Measurements from ENCODE around the gene DCXR. TPM values are rescaled to one million over a fixed set of nuclear protein-coding genes. Genes with fewer than 3 reads are reported as not detected.

Gene DCXR
- total RNA-seq, 2 donors from 2014 or later = 63.1 to 91.0 TPM

DNA sequence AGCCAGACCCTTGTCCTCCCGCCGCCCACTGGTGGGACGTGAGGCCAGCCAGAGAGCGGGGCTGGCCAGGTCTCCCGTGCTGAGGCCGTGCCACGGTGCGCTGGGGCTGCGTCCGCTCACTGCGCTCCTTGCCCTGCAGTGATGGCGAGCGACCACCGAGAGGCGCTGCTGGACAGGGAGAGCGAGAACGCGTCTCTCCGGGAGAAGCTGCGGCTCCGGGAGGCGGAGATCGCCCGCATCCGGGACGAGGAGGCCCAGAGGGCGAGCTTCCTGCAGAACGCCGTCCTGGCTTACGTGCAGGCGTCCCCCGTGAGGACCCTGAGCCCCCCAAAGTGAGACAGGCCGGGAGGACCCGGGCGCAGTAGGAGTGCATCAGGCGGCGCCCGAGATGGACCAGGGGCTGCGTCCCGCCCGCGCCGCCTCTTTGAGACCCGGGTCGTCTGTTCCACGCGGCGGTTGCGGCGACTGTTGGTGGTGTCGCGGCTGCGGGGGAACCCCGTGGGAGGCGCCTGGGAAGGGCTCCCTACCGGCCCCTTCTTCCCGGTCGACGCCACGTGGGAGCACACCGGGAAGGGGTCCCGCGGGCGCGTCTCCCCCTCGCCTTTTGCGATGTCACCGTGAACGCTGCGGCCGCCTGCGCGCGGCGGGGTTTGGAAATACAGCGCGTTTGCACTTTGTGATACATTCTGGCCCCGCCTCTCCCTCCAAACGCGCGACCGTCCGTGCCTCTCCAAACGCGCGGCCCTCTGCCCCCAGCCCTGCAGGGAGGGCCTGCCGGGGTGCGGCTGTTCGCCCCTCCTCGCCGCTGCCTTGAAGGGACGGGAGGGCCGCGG is 6.8 kb downstream of the DCXR start:
- H3K9me3 Mint-ChIP-seq = no peaks in the 10 kb centered on the region
- no peaks in the 10 kb centered on the region for H3K27me3 Mint-ChIP-seq
- ATAC-seq (replicated peaks) = peak; percentile 83
- peak overlapping the region; percentile 73 for H3K4me3 Mint-ChIP-seq
- peaks cover 8% of the 10 kb centered on the region for H3K4me1 Mint-ChIP-seq
- H3K27ac Mint-ChIP-seq = no peak overlapping the region
- no peaks in the 10 kb centered on the region for H3K36me3 Mint-ChIP-seq (ENCODE audit: low read depth)

DNA sequence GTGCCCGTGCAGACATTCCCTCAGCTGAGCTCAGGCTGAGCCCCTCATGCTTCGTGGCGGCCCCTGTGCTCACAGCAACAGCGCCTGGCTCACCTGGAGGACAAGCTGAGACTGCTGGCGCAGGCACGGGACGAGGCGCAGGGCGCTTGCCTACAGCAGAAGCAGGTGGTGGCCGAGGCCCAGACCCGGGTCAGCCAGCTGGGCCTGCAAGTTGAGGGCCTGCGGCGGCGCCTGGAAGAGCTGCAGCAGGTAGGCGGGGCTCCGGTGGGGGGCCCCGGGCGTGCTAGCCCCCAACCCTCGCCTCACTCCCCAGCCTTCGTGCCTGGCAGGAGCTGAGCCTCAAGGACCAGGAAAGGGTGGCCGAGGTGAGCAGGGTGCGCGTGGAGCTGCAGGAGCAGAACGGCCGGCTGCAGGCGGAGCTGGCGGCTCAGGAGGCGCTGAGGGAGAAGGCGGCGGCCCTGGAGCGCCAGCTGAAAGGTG is 7.5 kb downstream of the DCXR start:
- no peaks in the 10 kb centered on the region for H3K36me3 Mint-ChIP-seq (ENCODE audit: low read depth)
- H3K4me3 Mint-ChIP-seq = peak overlapping the region; percentile 73
- no peaks in the 10 kb centered on the region for H3K27me3 Mint-ChIP-seq
- ATAC-seq (replicated peaks) = peak; percentile 1
- H3K4me1 Mint-ChIP-seq = peaks cover 4% of the 10 kb centered on the region
- H3K27ac Mint-ChIP-seq = no peak overlapping the region
- no peaks in the 10 kb centered on the region for H3K9me3 Mint-ChIP-seq

DNA sequence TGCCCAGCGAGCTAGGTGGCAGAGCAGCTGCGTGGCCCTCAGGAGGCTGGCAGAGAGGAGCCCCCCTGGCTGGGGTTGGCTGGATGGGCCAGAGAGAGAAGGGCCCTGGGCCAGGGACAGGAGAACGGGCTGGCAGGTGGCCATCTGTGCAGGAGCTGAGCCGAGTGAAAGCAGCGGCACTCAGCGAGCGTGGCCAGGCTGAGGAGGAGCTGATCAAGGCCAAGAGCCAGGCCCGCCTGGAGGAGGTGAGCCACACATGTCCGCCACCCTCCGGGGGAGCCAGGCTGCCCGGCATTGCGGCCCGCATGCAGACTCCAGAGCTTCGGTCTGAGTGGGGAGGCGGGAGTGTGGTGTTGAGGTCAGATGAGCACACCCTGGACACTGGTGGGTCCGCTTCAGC is 8.1 kb downstream of the DCXR start:
- Mint-ChIP-seq H3K27me3 (no peaks in the 10 kb centered on the region), H3K9me3 (no peaks in the 10 kb centered on the region), H3K4me3 (peak overlapping the region; percentile 60), H3K36me3 (ENCODE audit: low read depth) (no peaks in the 10 kb centered on the region), H3K27ac (no peak overlapping the region), H3K4me1 (peaks cover 4% of the 10 kb centered on the region)
- no peak for ATAC-seq (replicated peaks)

DNA sequence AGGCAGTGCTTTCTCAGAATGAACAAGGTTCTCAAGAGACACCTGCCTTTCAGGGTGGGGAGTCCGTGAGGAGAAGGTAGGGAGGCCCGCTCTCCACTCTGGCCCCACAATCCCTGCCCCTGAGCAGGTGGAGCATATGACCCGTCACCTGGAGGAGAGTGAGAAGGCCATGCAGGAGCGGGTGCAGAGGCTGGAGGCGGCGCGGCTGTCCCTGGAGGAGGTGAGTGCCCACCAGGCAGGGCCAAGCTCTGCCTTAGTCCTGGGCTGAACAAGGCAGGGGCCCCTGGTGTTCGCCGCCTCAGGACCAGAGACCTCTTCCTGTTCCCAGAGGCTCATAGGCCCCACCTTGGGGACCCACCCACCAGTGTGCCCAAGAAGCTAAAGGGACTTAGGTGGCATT is 8.5 kb downstream of the DCXR start:
- peaks cover 4% of the 10 kb centered on the region for H3K4me1 Mint-ChIP-seq
- ATAC-seq (replicated peaks) = no peak
- H3K4me3 Mint-ChIP-seq = no peak overlapping the region
- no peak overlapping the region for H3K27ac Mint-ChIP-seq
- no peaks in the 10 kb centered on the region for H3K36me3 Mint-ChIP-seq (ENCODE audit: low read depth)
- no peaks in the 10 kb centered on the region for H3K27me3 Mint-ChIP-seq
- no peaks in the 10 kb centered on the region for H3K9me3 Mint-ChIP-seq

DNA sequence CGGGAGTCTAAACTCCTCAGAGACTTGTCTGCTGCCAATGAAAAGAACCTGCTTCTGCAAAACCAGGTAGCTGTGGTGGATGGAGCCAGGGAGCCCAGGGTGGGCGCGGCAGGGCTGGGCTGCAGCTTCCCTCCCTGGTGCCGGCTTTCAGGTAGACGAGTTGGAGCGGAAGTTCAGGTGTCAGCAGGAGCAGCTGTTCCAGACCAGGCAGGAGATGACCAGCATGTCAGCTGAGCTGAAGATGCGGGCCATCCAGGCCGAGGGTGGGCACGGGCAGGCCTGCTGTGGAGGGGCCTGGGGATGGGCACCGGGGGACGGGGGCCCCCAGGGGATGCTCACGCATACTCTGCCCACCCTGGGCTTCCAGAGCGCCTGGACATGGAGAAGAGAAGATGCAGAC is 9.3 kb downstream of the DCXR start:
- H3K4me3 Mint-ChIP-seq = no peak overlapping the region
- H3K27me3 Mint-ChIP-seq = no peaks in the 10 kb centered on the region
- H3K9me3 Mint-ChIP-seq = no peaks in the 10 kb centered on the region
- peaks cover 4% of the 10 kb centered on the region for H3K4me1 Mint-ChIP-seq
- H3K36me3 Mint-ChIP-seq (ENCODE audit: low read depth) = no peaks in the 10 kb centered on the region
- no peak overlapping the region for H3K27ac Mint-ChIP-seq
- no peak for ATAC-seq (replicated peaks)

DNA sequence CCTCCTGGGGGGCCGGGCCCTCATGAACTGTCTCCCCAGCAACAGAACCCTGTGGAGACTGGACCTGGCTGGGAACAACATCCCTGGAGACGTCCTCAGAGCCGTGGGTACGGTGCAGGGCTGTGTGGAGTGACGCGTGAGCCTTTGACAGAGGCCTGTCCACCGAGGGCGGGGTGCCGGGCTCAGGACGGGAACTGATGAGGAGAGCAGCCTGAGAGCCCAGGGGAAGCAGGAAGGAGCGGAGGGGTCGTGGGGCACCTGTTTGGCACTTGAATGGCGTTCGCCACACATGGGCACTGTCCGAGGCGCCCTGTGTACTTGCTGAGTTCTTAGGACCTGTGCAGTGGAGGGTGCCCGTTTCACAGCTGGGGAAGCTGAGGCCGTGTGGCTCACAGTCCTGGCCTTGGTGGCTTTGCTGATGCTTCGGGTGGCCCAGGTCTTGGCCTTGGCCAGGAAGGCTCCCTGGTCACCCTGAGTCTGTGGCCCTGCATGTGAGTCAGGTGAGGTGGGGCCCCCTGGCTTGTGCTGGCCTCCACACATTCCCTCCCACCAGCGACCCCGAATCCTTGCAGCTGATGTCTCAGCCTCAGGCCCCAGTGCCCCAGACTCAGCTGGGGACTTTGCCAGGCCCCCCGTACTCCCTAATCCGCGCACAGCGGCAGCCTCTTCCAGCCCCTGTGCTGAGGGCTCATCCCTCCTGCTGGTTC is 11.9 kb downstream of the DCXR start:
- no peak for ATAC-seq (replicated peaks)
- H3K9me3 Mint-ChIP-seq = no peaks in the 10 kb centered on the region
- no peaks in the 10 kb centered on the region for H3K27me3 Mint-ChIP-seq
- H3K27ac Mint-ChIP-seq = no peak overlapping the region
- H3K4me1 Mint-ChIP-seq = peaks cover 4% of the 10 kb centered on the region
- peaks cover 6% of the 10 kb centered on the region for H3K36me3 Mint-ChIP-seq (ENCODE audit: low read depth)
- no peak overlapping the region for H3K4me3 Mint-ChIP-seq

DNA sequence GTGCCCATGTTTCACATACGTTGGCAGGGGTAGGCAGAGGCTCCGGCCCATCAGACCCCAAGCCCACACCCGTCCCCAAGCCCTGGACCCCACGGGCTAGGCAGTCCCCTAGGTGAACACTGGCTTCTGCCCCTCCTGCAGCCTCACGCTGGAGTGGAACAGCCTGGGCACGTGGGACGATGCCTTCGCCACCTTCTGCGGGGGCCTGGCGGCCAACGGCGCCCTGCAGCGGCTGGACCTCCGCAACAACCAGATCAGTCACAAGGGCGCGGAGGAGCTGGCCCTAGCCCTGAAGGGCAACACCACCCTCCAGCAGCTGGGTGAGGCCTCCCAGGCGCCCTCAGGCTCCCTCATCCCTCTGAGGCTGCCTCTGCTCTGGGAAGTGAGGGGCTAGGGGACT is 12.6 kb downstream of the DCXR start:
- peaks cover 6% of the 10 kb centered on the region for H3K36me3 Mint-ChIP-seq (ENCODE audit: low read depth)
- no peaks in the 10 kb centered on the region for H3K27me3 Mint-ChIP-seq
- no peak overlapping the region for H3K4me3 Mint-ChIP-seq
- peaks cover 4% of the 10 kb centered on the region for H3K4me1 Mint-ChIP-seq
- no peak for ATAC-seq (replicated peaks)
- no peaks in the 10 kb centered on the region for H3K9me3 Mint-ChIP-seq
- H3K27ac Mint-ChIP-seq = no peak overlapping the region

DNA sequence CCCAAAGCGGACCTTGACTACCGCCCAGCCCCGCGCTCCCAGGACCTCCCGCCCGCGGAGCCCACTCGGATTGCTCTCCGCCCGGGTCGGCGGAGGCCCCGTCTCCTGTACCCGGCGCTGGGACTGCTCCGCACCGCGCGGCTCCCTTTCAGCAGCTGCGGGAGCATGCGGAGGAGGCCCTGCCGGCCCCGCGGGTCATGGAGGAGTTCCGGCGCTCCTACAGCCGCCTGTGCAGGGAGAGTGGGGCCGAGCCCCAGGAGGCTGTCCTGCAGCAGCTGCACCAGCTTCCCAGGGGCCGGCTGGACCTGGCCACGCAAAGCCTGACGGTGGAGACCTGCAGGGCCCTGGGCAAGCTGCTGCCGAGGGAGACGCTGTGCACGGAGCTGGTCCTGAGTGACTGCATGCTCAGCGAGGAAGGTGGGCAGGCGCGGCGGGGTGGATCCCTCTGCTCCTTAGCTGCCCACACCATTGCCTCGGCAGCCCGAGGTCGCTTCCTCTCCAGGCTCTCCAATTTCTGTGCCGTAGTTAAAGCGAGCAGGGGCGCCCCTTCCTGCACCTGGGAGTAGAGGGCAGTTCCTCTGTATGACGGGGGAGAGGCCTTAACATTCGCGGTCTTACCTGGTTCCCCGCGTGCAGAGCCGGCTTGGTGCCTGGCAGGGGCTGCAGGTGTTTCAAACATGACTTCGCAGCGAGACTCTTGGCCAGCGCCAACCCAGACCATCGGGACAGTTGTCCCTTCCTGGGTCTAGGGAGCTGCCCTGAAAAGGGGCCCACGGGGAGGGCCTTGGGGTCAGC is 13.9 kb downstream of the DCXR start:
- peak overlapping the region; percentile 90 for H3K4me3 Mint-ChIP-seq
- H3K36me3 Mint-ChIP-seq (ENCODE audit: low read depth) = peaks cover 10% of the 10 kb centered on the region
- H3K27ac Mint-ChIP-seq = no peak overlapping the region
- ATAC-seq (replicated peaks) = no peak
- H3K9me3 Mint-ChIP-seq = no peaks in the 10 kb centered on the region
- no peaks in the 10 kb centered on the region for H3K27me3 Mint-ChIP-seq
- no peaks in the 10 kb centered on the region for H3K4me1 Mint-ChIP-seq

DNA sequence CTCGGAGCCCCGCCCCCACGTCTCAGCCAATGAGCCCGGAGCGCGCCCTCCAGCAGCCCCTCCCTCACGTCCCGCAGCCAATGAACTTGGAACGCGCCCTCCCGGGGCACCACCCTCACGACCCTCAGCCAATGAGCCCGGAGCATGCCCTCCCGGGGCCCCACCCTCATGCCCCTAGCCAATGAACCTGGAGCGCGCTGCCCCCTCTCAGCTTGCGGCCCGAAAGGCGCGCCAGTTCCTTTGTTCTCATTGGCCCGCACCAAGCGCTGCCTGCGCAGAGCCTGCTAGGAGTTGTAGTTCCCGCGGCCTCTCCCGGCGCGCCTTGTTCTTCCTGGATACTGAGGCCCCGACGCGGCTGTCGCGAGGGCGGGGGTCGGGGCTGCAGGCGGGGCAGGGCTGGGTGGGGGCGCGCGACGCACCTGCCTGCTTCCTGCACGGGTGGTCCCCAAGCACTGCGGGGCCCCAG is 14.5 kb downstream of the DCXR start, which contains the start of gene LRRC45:
TSS of gene LRRC45 (plus strand) at position 325 of the 466 bp plus-strand sequence. CDS start 339 bp downstream, outside the sequence.
- H3K4me1 Mint-ChIP-seq = no peaks in the 10 kb centered on the region
- H3K27me3 Mint-ChIP-seq = no peaks in the 10 kb centered on the region
- H3K27ac Mint-ChIP-seq = peak within 1 kb of the TSS; percentile 75
- ATAC-seq (replicated peaks) = peak; percentile 95
- H3K36me3 Mint-ChIP-seq (ENCODE audit: low read depth) = peaks cover 15% of the 10 kb centered on the region
- H3K4me3 Mint-ChIP-seq = peak within 1 kb of the TSS; percentile 90
- H3K9me3 Mint-ChIP-seq = no peaks in the 10 kb centered on the region

DNA sequence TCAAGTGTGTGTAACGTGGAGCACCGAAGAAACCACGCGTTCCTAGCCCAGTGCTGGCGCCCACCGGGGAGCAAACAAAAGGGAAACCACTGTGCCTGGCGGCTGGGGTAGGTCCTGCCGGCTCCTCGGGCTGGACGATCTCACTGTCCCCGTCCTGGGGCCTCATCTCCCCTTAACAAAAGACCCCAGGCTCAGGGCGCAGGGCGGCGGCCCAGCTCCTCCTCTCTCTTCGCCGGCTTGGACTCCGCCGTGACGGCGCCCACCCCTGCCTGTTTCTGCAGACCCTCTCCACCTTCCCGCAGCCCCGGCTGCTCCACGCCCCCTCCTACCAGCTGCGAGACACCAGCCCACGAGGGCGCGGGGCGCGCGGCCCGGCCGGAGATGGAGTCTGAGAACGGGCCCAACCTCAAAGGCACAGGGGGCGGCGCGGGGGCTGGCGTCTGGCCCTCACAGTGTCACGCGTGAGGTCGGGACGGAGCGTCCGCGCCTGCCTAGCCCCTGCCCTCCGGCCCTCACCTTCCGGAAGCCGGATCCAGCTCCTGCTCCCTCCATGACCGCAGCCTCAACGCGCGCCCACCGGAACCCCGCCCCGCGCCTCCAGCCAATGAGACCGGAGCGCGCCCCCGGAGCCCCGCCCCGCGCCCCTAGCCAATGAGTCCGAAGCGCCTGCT is 15.1 kb downstream of the DCXR start, which contains the start of gene CENPX:
TSS of gene CENPX (minus strand) at position 569 of the 671 bp plus-strand sequence. CDS start at position 552, 17 bp downstream.
- Mint-ChIP-seq H3K4me1 (no peaks in the 10 kb centered on the region), H3K27me3 (no peaks in the 10 kb centered on the region), H3K4me3 (peak within 1 kb of the TSS; percentile 90), H3K36me3 (ENCODE audit: low read depth) (peaks cover 15% of the 10 kb centered on the region), H3K9me3 (no peaks in the 10 kb centered on the region), H3K27ac (peak within 1 kb of the TSS; percentile 75)
- ATAC-seq (replicated peaks) = no peak

DNA sequence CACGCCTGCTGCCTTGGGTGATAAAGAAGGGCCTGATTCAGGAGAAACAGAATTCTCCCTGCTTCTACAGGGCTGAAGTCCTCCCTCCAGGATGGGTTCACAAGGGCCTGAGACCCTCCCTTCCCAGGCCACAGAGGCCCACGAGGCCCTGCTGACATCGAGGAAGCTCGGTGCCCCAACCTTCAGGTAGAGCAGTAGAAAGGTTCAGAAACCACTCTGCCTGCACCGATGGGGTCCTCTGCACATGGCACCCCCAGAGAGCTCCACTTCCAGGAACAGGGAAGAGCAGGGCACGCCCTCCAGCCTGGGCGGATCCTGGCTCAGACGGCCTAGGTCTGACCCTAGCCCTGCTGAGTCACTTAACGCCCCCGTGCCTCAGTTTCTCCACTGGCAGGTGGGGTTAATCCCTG is 15.6 kb downstream of the DCXR start:
- no peaks in the 10 kb centered on the region for H3K9me3 Mint-ChIP-seq
- no peak for ATAC-seq (replicated peaks)
- no peaks in the 10 kb centered on the region for H3K27me3 Mint-ChIP-seq
- peak overlapping the region; percentile 75 for H3K27ac Mint-ChIP-seq
- H3K4me1 Mint-ChIP-seq = no peaks in the 10 kb centered on the region
- peaks cover 15% of the 10 kb centered on the region for H3K36me3 Mint-ChIP-seq (ENCODE audit: low read depth)
- peak overlapping the region; percentile 90 for H3K4me3 Mint-ChIP-seq

DNA sequence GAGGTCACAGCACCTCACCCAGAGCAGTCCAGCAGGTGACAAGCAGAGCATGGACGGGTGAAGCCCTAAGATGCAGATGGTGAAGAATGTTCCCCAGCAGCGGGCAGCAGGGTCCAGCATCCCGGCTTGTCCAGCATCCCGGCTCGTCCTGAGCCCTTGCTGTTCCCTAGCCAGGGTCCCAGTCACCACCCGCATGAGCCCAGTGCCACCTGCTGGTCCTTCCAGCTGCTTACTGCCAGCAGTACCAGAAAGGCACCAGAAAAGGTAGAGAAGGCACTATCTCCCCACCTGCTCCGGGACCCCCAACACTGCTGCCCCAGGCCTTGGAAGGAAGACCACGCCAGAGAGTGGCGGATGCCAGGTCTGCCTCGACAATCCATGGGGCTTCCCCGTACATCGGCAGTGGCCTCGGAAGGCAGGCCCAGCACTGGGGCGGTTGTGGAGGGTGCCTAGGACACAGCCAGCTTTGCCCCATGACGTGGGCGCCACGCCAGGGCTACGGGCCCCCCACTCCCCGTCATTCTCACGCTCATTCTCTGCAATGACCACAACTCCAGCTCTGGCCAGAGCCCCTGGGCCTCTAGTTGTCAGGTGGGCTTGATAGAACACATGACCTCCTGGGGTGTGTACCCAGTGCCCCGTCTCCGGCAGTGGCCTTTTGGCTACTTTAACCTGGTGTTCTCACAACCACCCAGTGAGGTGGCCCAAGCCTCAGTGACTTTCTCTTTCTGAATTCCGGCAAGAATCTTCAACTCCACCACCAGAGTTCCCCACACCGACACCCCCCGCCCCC is 16.2 kb downstream of the DCXR start:
- Mint-ChIP-seq H3K4me3 (peak overlapping the region; percentile 90), H3K36me3 (ENCODE audit: low read depth) (peaks cover 15% of the 10 kb centered on the region), H3K4me1 (no peaks in the 10 kb centered on the region), H3K27ac (peak overlapping the region; percentile 75), H3K27me3 (no peaks in the 10 kb centered on the region), H3K9me3 (no peaks in the 10 kb centered on the region)
- no peak for ATAC-seq (replicated peaks)

DNA sequence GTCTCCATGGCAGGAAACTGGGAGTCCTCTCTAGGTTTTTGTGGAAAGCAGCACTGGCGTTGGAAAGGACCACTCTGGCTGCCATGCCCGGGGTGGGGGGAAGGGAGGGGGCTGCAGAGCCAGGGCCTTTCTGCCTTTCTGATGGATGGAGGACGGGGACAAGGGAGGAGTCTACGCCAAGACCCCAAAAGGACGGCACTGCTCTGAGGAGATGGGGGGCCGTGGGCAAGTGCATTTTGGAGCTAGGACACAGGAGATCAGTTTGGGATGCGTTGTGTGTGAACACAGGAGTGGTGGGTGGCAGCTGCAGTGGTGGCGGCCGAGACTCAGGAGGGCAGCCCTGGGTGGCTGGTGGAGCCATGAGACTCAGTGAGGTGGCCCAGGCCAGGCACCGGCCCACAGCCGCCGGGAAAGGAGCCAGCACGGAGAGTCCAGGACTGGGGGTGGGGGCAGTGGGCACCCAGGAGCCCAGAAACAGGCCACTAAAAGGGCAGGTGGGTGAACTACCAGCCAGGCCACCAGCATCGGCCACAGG is 16.9 kb downstream of the DCXR start:
- Mint-ChIP-seq H3K9me3 (no peaks in the 10 kb centered on the region), H3K36me3 (ENCODE audit: low read depth) (peaks cover 15% of the 10 kb centered on the region), H3K27me3 (no peaks in the 10 kb centered on the region), H3K4me3 (peak overlapping the region; percentile 90), H3K27ac (no peak overlapping the region), H3K4me1 (no peaks in the 10 kb centered on the region)
- no peak for ATAC-seq (replicated peaks)
